SK-N-SH (cell line): ENCODE data around the gene CACNA1D.

Source experiments
- CHD2 ChIP-seq: fragments of 150-350 bp; IDR thresholded peaks from 2 replicates; pipeline ENCODE4 v1.6.1; 2018; ENCODE audit warnings: low read length; ENCODE audit not compliant: partially characterized antibody
- CTCF ChIP-seq: fragments of 200-600 bp; sonication (generic); IDR thresholded peaks from 2 replicates; pipeline ENCODE4 v1.6.1; 2017; ENCODE audit warnings: antibody characterized with exemption, mild to moderate bottlenecking, moderate library complexity
- EP300 ChIP-seq, 2 experiments: IDR thresholded peaks; 2 replicates each; pipeline versions ENCODE4 v1.4.0 to v1.6.1; 2012; ENCODE audit warnings: borderline replicate concordance in 1 of 2, low read depth in 1 of 2, low read length in 1 of 2
- FOSL2 ChIP-seq: IDR thresholded peaks from 2 replicates; pipeline ENCODE4 v1.4.0; 2012; ENCODE audit warnings: low read depth, mild to moderate bottlenecking, moderate library complexity, borderline replicate concordance
- GABPA ChIP-seq: IDR thresholded peaks from 2 replicates; pipeline ENCODE4 v1.4.0; 2012; ENCODE audit warnings: low read depth, mild to moderate bottlenecking
- JUND ChIP-seq: IDR thresholded peaks from 2 replicates; pipeline ENCODE4 v1.4.0; 2012
- RFX5 ChIP-seq: IDR thresholded peaks from 2 replicates; pipeline ENCODE4 v1.6.1; 2012; ENCODE audit warnings: mild to moderate bottlenecking, improper control_type of control experiment, low read length
- RXRA ChIP-seq: IDR thresholded peaks from 2 replicates; pipeline ENCODE4 v1.4.0; 2012; ENCODE audit warnings: low read depth, mild to moderate bottlenecking, borderline replicate concordance
- SIN3A ChIP-seq: IDR thresholded peaks from 2 replicates; pipeline ENCODE4 v1.6.1; 2012; ENCODE audit warnings: low read depth, mild to moderate bottlenecking, low read length, moderate library complexity, borderline replicate concordance
- USF1 ChIP-seq: IDR thresholded peaks from 2 replicates; pipeline ENCODE4 v1.4.0; 2012; ENCODE audit warnings: low read depth, borderline replicate concordance
- USF2 ChIP-seq: fragments of 150-350 bp; IDR thresholded peaks from 2 replicates; pipeline ENCODE4 v1.6.1; 2017; ENCODE audit warnings: antibody characterized with exemption, low read length, low read depth, borderline replicate concordance

- TF ChIP-seq RFX5 (no peak), GABPA (no peak), FOSL2 (no peak), CTCF (no peak), EP300 (IDR thresholded peaks at IDR 0.05; ENCODE audit: borderline replicate concordance in 1 of 2, low read depth in 1 of 2, low read length in 1 of 2) (no peak), SIN3A (no peak), USF1 (no peak), RXRA (no peak), JUND (no peak), USF2 (no peak), CHD2 (no peak)
These were observed 335.2 kb downstream of the CACNA1D start for GRCh38 chr3:53829605-53830004.
